IMR-90 (cell line): ENCODE results near the gene PRAC2. TPM values are rescaled to one million over a fixed set of nuclear protein-coding genes. Genes with fewer than 3 reads are reported as not detected.

Source experiments
- ATAC-seq: fragments of 200-7000 bp; cut with Tn5 transposase; 2 replicates; pipeline ENCODE4 v1.9.1; 2020; ENCODE audit warnings: low read depth, mild to moderate bottlenecking, moderate library complexity
- BruUV-seq: library from RNA; stranded (reverse); fragments of 400-500 nt; replicated peaks from 2 replicates; lab custom pipeline; 2021; lab: Mats Ljungman, UMichigan
- CTCF ChIA-PET: fragments of 300-600 bp; formaldehyde crosslinking; extraction: SDS; loops from one replicate; lab custom pipeline; 2021; ENCODE audit warnings: antibody characterized with exemption; lab: Yijun Ruan, JAX
- POLR2A ChIA-PET: fragments of 300-600 bp; sonication (Branson Sonifier 250); formaldehyde crosslinking; loops from one replicate; lab custom pipeline; 2022; ENCODE audit warnings: antibody characterized with exemption; ENCODE audit not compliant: unreplicated experiment; lab: Charles Lee
- DNase-seq: peaks from one replicate; pipeline ENCODE4 v3.0.0; 2013
- H2AFZ ChIP-seq: replicated peaks from 2 replicates; pipeline ENCODE3; 2013; ENCODE audit warnings: low read length, mild to moderate bottlenecking; ENCODE audit not compliant: poor library complexity
- H2AK5ac ChIP-seq: 2 replicates; pipeline ENCODE4 v1.6.1; 2013; ENCODE audit warnings: low read depth, low read length, inconsistent platforms
- H2AK9ac ChIP-seq: replicated peaks from 2 replicates; pipeline ENCODE3; 2013; ENCODE audit warnings: mild to moderate bottlenecking, low read depth, low read length, moderate library complexity; ENCODE audit not compliant: poor library complexity
- H2BK120ac ChIP-seq: 2 replicates; pipeline ENCODE4 v1.6.1; 2013; ENCODE audit warnings: low read depth, low read length, inconsistent platforms
- H2BK15ac ChIP-seq: 3 replicates; pipeline ENCODE4 v1.6.1; 2013; ENCODE audit warnings: low read depth, low read length, inconsistent platforms
- H2BK20ac ChIP-seq: 2 replicates; pipeline ENCODE4 v1.6.1; 2013; ENCODE audit warnings: low read depth, mild to moderate bottlenecking, inconsistent platforms, low read length, moderate library complexity
- H2BK5ac ChIP-seq: 2 replicates; pipeline ENCODE4 v1.6.1; 2013; ENCODE audit warnings: mild to moderate bottlenecking, low read depth, low read length, inconsistent platforms; ENCODE audit not compliant: poor library complexity, severe bottlenecking
- H3K14ac ChIP-seq: replicated peaks from 2 replicates; pipeline ENCODE4 v1.6.1; 2013; ENCODE audit warnings: low read depth, low read length, inconsistent platforms
- H3K18ac ChIP-seq: 2 replicates; pipeline ENCODE4 v1.6.1; 2013; ENCODE audit warnings: low read depth, low read length, control low read depth
- H3K23ac ChIP-seq: 2 replicates; pipeline ENCODE4 v1.6.1; 2013; ENCODE audit warnings: low read depth, low read length, inconsistent platforms
- H3K27ac ChIP-seq: 2 replicates; pipeline ENCODE4 v1.5.1; 2013; ENCODE audit warnings: mild to moderate bottlenecking, control low read depth, low read length; ENCODE audit not compliant: insufficient read depth
- H3K27me3 ChIP-seq: 2 replicates; pipeline ENCODE4 v1.6.1; 2013; ENCODE audit warnings: low read length; ENCODE audit not compliant: control insufficient read depth, insufficient read depth
- H3K36me3 ChIP-seq: 2 replicates; pipeline ENCODE4 v1.6.1; 2013; ENCODE audit warnings: low read length, mixed read lengths; ENCODE audit not compliant: control insufficient read depth, insufficient read depth
- H3K4ac ChIP-seq: 2 replicates; pipeline ENCODE4 v1.6.1; 2013; ENCODE audit warnings: low read depth, low read length, inconsistent platforms
- H3K4me1 ChIP-seq: 2 replicates; pipeline ENCODE4 v1.6.1; 2013; ENCODE audit warnings: low read length, mixed read lengths; ENCODE audit not compliant: control insufficient read depth, insufficient read depth
- H3K4me2 ChIP-seq: 2 replicates; pipeline ENCODE4 v1.6.1; 2013; ENCODE audit warnings: low read depth, mild to moderate bottlenecking, control low read depth, low read length, moderate library complexity
- H3K4me3 ChIP-seq: 2 replicates; pipeline ENCODE4 v1.5.1; 2013; ENCODE audit warnings: low read depth, mild to moderate bottlenecking, control low read depth, low read length, moderate library complexity; ENCODE audit not compliant: insufficient read depth
- H3K56ac ChIP-seq: 2 replicates; pipeline ENCODE4 v1.6.1; 2013; ENCODE audit warnings: low read length, inconsistent platforms; ENCODE audit not compliant: insufficient read depth; ENCODE audit errors: extremely low read depth
- H3K79me1 ChIP-seq, 2 experiments: 2 replicates each; pipeline ENCODE4 v1.6.1; 2013; ENCODE audit warnings: low read length in 2 of 2, inconsistent platforms in 1 of 2, low read depth in 1 of 2
- H3K9ac ChIP-seq: 2 replicates; pipeline ENCODE4 v1.6.1; 2013; ENCODE audit warnings: low read depth, low read length, control low read depth
- H3K9me1 ChIP-seq: 2 replicates; pipeline ENCODE4 v1.6.1; 2013; ENCODE audit warnings: low read length, inconsistent platforms; ENCODE audit not compliant: insufficient read depth
- H3K9me3 ChIP-seq: 2 replicates; pipeline ENCODE4 v1.6.1; 2013; ENCODE audit warnings: low read length; ENCODE audit not compliant: control insufficient read depth, insufficient read depth
- H4K20me1 ChIP-seq: 2 replicates; pipeline ENCODE4 v1.6.1; 2013; ENCODE audit warnings: low read length, inconsistent platforms; ENCODE audit not compliant: insufficient read depth
- H4K5ac ChIP-seq: 2 replicates; pipeline ENCODE4 v1.6.1; 2013; ENCODE audit warnings: mild to moderate bottlenecking, low read depth, low read length, control low read depth
- H4K8ac ChIP-seq, 2 experiments: 2 replicates each; pipeline ENCODE4 v1.6.1; 2013; ENCODE audit warnings: low read depth in 2 of 2, low read length in 2 of 2, control low read depth in 1 of 2, inconsistent platforms in 1 of 2
- H4K91ac ChIP-seq: 2 replicates; pipeline ENCODE4 v1.6.1; 2013; ENCODE audit warnings: low read depth, low read length, inconsistent platforms; ENCODE audit not compliant: insufficient read depth
- BHLHE40 ChIP-seq: fragments of 150-350 bp; IDR thresholded peaks from 2 replicates; pipeline ENCODE4 v1.6.1; 2016; ENCODE audit warnings: mild to moderate bottlenecking, low read depth, low read length
- CEBPB ChIP-seq: IDR thresholded peaks from 2 replicates; pipeline ENCODE4 v1.6.1; 2012; ENCODE audit warnings: low read depth, low read length, improper control_type of control experiment
- CHD1 ChIP-seq: IDR thresholded peaks from 2 replicates; pipeline ENCODE4 v1.6.1; 2012; ENCODE audit warnings: low read depth, low read length, improper control_type of control experiment
- FOS ChIP-seq: fragments of 150-350 bp; IDR thresholded peaks from 2 replicates; pipeline ENCODE4 v1.6.1; 2016; ENCODE audit warnings: low read depth, low read length
- MAFK ChIP-seq: IDR thresholded peaks from 2 replicates; pipeline ENCODE4 v1.6.1; 2012; ENCODE audit warnings: low read depth, low read length, improper control_type of control experiment
- MAZ ChIP-seq: IDR thresholded peaks from 2 replicates; pipeline ENCODE4 v1.6.1; 2012; ENCODE audit warnings: low read depth, mild to moderate bottlenecking, low read length, improper control_type of control experiment, moderate library complexity, borderline replicate concordance
- MXI1 ChIP-seq: IDR thresholded peaks from 2 replicates; pipeline ENCODE4 v1.6.1; 2012; ENCODE audit warnings: low read depth, mild to moderate bottlenecking, low read length, moderate library complexity, borderline replicate concordance
- NFE2L2 ChIP-seq: fragments of 150-350 bp; IDR thresholded peaks from 2 replicates; pipeline ENCODE4 v1.6.1; 2016; ENCODE audit warnings: low read depth, mild to moderate bottlenecking, low read length
- POLR2A ChIP-seq: IDR thresholded peaks from 2 replicates; pipeline ENCODE4 v1.6.1; 2012; ENCODE audit warnings: mild to moderate bottlenecking, low read depth, low read length
- RAD21 ChIP-seq: IDR thresholded peaks from 2 replicates; pipeline ENCODE4 v1.6.1; 2012; ENCODE audit warnings: low read length, improper control_type of control experiment
- RCOR1 ChIP-seq: IDR thresholded peaks from 2 replicates; pipeline ENCODE4 v1.6.1; 2012; ENCODE audit warnings: mild to moderate bottlenecking, low read length, improper control_type of control experiment; ENCODE audit not compliant: insufficient replicate concordance
- RFX5 ChIP-seq: IDR thresholded peaks from 2 replicates; pipeline ENCODE4 v1.8.0; 2012; ENCODE audit warnings: low read depth, mild to moderate bottlenecking, low read length, moderate library complexity
- SMC3 ChIP-seq: fragments of 150-350 bp; IDR thresholded peaks from 2 replicates; pipeline ENCODE4 v1.6.1; 2016; ENCODE audit warnings: low read depth, mild to moderate bottlenecking, antibody characterized with exemption, low read length, moderate library complexity
- WGBS, 2 experiments: methylation state at CpG; one replicate each; pipeline versions ENCODE4 v1.1.5 to v1.1.7; 2013; ENCODE audit warnings: missing lambda C conversion rate in 2 of 2; ENCODE audit not compliant: insufficient read length in 1 of 2; ENCODE audit errors: extremely low coverage in 2 of 2; 5-methylcytosine and 5-hydroxymethylcytosine counted together
- dilution Hi-C: fragments of 300-500 bp; cut with HindIII; formaldehyde crosslinking; loops from one replicate; pipeline ENCODE4 v1.14.3; 2018; ENCODE audit warnings: low sequenced_read_pairs; ENCODE audit not compliant: unreplicated experiment
- in situ Hi-C: fragments of 300-500 bp; cut with MboI; formaldehyde crosslinking; loops from 3 replicates; pipeline ENCODE4 v1.14.3; 2019; ENCODE audit warnings: low sequenced_read_pairs, inconsistent platforms, mixed read lengths
- intact Hi-C: fragments of 100-400 bp; cut with micrococcal nuclease; formaldehyde crosslinking; loops from 2 replicates; pipeline ENCODE4 v1.10.0; 2022
- polyA plus RNA-seq, 3 experiments: library from polyadenylated mRNA; depleted of rRNA; stranded (reverse); fragments of >200 nt; gene quantifications; 2 replicates each; pipeline ENCODE4 v1.2.3, GENCODE V29; 2012; ENCODE audit warnings: low replicate concordance in 1 of 3
- total RNA-seq: library from RNA; depleted of rRNA; stranded (reverse); fragments of >200 nt; gene quantifications from 2 replicates; pipeline ENCODE4 v1.2.3, GENCODE V29; 2012
- TF ChIP-seq, protein P1 (sequence below): conservative IDR thresholded peaks from 2 replicates; pipeline ENCODE4 v1.5.1; 2012; ENCODE audit warnings: mild to moderate bottlenecking, low read depth, low read length, improper control_type of control experiment
- TF ChIP-seq, protein P2 (sequence below): fragments of 150-350 bp; IDR thresholded peaks from 2 replicates; pipeline ENCODE4 v1.6.1; 2017; ENCODE audit warnings: mild to moderate bottlenecking, antibody characterized with exemption, low read length, low read depth
- TF ChIP-seq, protein P3 (sequence below): fragments of 150-350 bp; IDR thresholded peaks from 2 replicates; pipeline ENCODE4 v1.6.1; 2016; ENCODE audit warnings: low read depth, mild to moderate bottlenecking, low read length, moderate library complexity, borderline replicate concordance

PRAC2 gene
- total and polyA plus RNA-seq, 2 of the 4 experiments (the other 2 are of a cell fraction): not detected

DNA sequence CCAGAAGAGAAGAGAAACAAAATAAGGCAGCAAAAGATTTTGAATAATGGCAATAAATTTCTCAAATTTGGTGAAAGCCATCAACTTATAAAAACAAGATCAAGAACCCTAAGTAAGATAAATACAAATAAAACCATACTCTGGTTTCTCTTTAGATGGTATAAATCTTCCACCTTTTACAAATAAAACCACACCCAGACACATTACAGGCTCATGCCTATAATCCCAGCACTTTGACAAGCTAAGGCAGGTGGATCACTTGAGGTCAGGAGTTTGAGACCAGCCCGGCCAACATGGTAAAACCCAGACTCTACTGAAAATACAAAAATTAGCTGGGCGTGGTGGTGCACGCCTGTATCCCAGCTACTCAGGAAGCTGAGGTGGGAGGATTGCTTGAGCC, 50.3 kb downstream of the PRAC2 start:
- no CpG with 5 or more reads among the region's 3 CpGs for WGBS, 2 experiments
- Histone ChIP-seq H3K79me1 (no peaks in the 10 kb centered on the region), H4K5ac (no peak overlapping the region), H2AK9ac (no peak overlapping the region), H3K27me3 (peaks cover 33% of the 10 kb centered on the region), H3K4ac (no peak overlapping the region), H2BK15ac (no peak overlapping the region), H3K4me3 (no peak overlapping the region), H3K9me3 (no peaks in the 10 kb centered on the region), H4K20me1 (no peaks in the 10 kb centered on the region), H2AFZ (no peak overlapping the region), H3K27ac (no peak overlapping the region), H2BK5ac (no peak overlapping the region), H2BK20ac (no peak overlapping the region), H2BK120ac (no peak overlapping the region), H3K4me1 (no peaks in the 10 kb centered on the region), H3K9me1 (no peaks in the 10 kb centered on the region), H3K18ac (no peak overlapping the region), H3K23ac (no peak overlapping the region), H4K91ac (no peak overlapping the region), H3K4me2 (no peak overlapping the region), H4K8ac (no peak overlapping the region), H3K56ac (no peak overlapping the region), H3K9ac (no peak overlapping the region), H2AK5ac (no peak overlapping the region), H3K14ac (no peak overlapping the region), H3K36me3 (no peaks in the 10 kb centered on the region)
- ATAC-seq (no peak), DNase-seq (no peak)
- in situ Hi-C loops (loop anchor here (25.0 kb wide), 1 partner anchor 386 kb away; no protein-coding TSS in a partner anchor), intact Hi-C loops (no loop called here), dilution Hi-C loops (no loop called here)
- ChIA-PET POLR2A (no interaction called here), CTCF (no interaction called here)
- TF ChIP-seq POLR2A (no peak), CHD1 (no peak), RCOR1 (no peak), SMC3 (no peak), NFE2L2 (no peak), RAD21 (no peak), MAFK (no peak), FOS (no peak), RFX5 (no peak), BHLHE40 (no peak), CEBPB (no peak), MXI1 (no peak), MAZ (no peak)
- TF ChIP-seq, protein P1, sequence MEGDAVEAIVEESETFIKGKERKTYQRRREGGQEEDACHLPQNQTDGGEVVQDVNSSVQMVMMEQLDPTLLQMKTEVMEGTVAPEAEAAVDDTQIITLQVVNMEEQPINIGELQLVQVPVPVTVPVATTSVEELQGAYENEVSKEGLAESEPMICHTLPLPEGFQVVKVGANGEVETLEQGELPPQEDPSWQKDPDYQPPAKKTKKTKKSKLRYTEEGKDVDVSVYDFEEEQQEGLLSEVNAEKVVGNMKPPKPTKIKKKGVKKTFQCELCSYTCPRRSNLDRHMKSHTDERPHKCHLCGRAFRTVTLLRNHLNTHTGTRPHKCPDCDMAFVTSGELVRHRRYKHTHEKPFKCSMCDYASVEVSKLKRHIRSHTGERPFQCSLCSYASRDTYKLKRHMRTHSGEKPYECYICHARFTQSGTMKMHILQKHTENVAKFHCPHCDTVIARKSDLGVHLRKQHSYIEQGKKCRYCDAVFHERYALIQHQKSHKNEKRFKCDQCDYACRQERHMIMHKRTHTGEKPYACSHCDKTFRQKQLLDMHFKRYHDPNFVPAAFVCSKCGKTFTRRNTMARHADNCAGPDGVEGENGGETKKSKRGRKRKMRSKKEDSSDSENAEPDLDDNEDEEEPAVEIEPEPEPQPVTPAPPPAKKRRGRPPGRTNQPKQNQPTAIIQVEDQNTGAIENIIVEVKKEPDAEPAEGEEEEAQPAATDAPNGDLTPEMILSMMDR: no peak
- TF ChIP-seq, protein P2, sequence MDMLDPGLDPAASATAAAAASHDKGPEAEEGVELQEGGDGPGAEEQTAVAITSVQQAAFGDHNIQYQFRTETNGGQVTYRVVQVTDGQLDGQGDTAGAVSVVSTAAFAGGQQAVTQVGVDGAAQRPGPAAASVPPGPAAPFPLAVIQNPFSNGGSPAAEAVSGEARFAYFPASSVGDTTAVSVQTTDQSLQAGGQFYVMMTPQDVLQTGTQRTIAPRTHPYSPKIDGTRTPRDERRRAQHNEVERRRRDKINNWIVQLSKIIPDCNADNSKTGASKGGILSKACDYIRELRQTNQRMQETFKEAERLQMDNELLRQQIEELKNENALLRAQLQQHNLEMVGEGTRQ: no peak
- TF ChIP-seq, protein P3, sequence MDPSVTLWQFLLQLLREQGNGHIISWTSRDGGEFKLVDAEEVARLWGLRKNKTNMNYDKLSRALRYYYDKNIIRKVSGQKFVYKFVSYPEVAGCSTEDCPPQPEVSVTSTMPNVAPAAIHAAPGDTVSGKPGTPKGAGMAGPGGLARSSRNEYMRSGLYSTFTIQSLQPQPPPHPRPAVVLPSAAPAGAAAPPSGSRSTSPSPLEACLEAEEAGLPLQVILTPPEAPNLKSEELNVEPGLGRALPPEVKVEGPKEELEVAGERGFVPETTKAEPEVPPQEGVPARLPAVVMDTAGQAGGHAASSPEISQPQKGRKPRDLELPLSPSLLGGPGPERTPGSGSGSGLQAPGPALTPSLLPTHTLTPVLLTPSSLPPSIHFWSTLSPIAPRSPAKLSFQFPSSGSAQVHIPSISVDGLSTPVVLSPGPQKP: no peak
- BruUV-seq: no TSS peak
